Astrocyte of the spinal cord (primary cell): ENCODE data around the gene OSBPL3.
"Not testable (repeated sequence)": the region's sequence is repeated elsewhere in the genome, so short reads cannot be mapped to it uniquely, and the experiment has no call there.

Source experiments
- DNase-seq: peaks from one replicate; pipeline ENCODE4 v3.0.0; 2011; ENCODE audit warnings: low read depth, low spot score
- H3K4me3 ChIP-seq: 2 replicates; pipeline ENCODE4 v1.5.1; 2011; ENCODE audit warnings: low read depth, mild to moderate bottlenecking, low read length, moderate library complexity
- CTCF ChIP-seq: IDR thresholded peaks from 2 replicates; pipeline ENCODE4 v1.5.1; 2012; ENCODE audit warnings: low read depth, mild to moderate bottlenecking, low read length, inconsistent platforms
- in situ Hi-C: cut with HindIII; loops from 2 replicates; pipeline ENCODE4 v1.10.0; 2017; ENCODE audit warnings: low sequenced_read_pairs

The OSBPL3 gene

GRCh38 chr7:24979863-24980533 lies at the start of gene OSBPL3:
OSBPL3 (minus strand) TSS chr7:24980178; CDS start chr7:24892472, 87,706 bp downstream.
- peak within 1 kb of the TSS; percentile 70 for H3K4me3 ChIP-seq
- in situ Hi-C loops = no loop called here
- peak; percentile 97 for DNase-seq
- TF ChIP-seq CTCF = no peak

- in situ Hi-C loops = no loop called here
- no peak for DNase-seq
- H3K4me3 ChIP-seq = no peak overlapping the region
- no peak for TF ChIP-seq CTCF
Observed at GRCh38 chr7:25029075-25029474, 49.1 kb upstream of the OSBPL3 start.

- H3K4me3 ChIP-seq = no peak overlapping the region
- DNase-seq = peak; percentile 86
- in situ Hi-C loops = no loop called here
- no peak for TF ChIP-seq CTCF
Observed at GRCh38 chr7:25028370-25029021, 48.5 kb upstream of the OSBPL3 start.

GRCh38 chr7:25026156-25026555 lies 46.2 kb upstream of the OSBPL3 start:
- DNase-seq = no peak
- in situ Hi-C loops = no loop called here
- H3K4me3 ChIP-seq = no peak overlapping the region
- no peak for TF ChIP-seq CTCF

- H3K4me3 ChIP-seq = no peak overlapping the region
- in situ Hi-C loops = no loop called here
- DNase-seq = peak; percentile 79
- TF ChIP-seq CTCF = no peak
Observed at GRCh38 chr7:25025218-25025671, 45.3 kb upstream of the OSBPL3 start.

- DNase-seq = no peak
- no peak overlapping the region for H3K4me3 ChIP-seq
- in situ Hi-C loops = no loop called here
- no peak for TF ChIP-seq CTCF
Observed at GRCh38 chr7:25024066-25024465, 44.1 kb upstream of the OSBPL3 start.

- in situ Hi-C loops, H3K4me3 ChIP-seq, DNase-seq: not testable (repeated sequence)
Observed at GRCh38 chr7:25017671-25018070, 37.7 kb upstream of the OSBPL3 start.
